GM23338 (cell line): ENCODE data around the gene PPP1CA. TPM values are rescaled to one million over a fixed set of nuclear protein-coding genes. Genes with fewer than 3 reads are reported as not detected.

Source experiments
- ATAC-seq: fragments of 200-7000 bp; cut with Tn5 transposase; 3 replicates; pipeline ENCODE4 v1.9.1; 2020
- DNase-seq: peaks from one replicate; pipeline ENCODE4 v3.0.0-alpha.2; 2015; ENCODE audit warnings: low spot score
- H2AFZ ChIP-seq: fragments of 200-600 bp; sonication (generic); 2 replicates; pipeline ENCODE4 v1.8.0; 2016; ENCODE audit warnings: antibody characterized with exemption, mild to moderate bottlenecking, moderate library complexity
- H3F3A ChIP-seq: fragments of 200-600 bp; sonication (generic); replicated peaks from 2 replicates; pipeline ENCODE4 v1.8.0; 2017; ENCODE audit warnings: antibody characterized with exemption, mixed run types, low read depth
- H3K27ac ChIP-seq: fragments of 200-600 bp; sonication (generic); 2 replicates; pipeline ENCODE4 v1.6.1; 2016; ENCODE audit warnings: low read depth
- H3K27me3 ChIP-seq: fragments of 200-600 bp; sonication (generic); 2 replicates; pipeline ENCODE4 v1.8.0; 2016; ENCODE audit warnings: mild to moderate bottlenecking, mixed run types, moderate library complexity; ENCODE audit not compliant: insufficient read depth
- H3K36me3 ChIP-seq: fragments of 200-600 bp; sonication (generic); 2 replicates; pipeline ENCODE4 v1.8.0; 2016; ENCODE audit warnings: mild to moderate bottlenecking; ENCODE audit not compliant: insufficient read depth
- H3K4me1 ChIP-seq: fragments of 200-600 bp; sonication (generic); 2 replicates; pipeline ENCODE4 v1.8.0; 2016; ENCODE audit warnings: mild to moderate bottlenecking, moderate library complexity; ENCODE audit not compliant: insufficient read depth
- H3K4me2 ChIP-seq: fragments of 200-600 bp; sonication (generic); 2 replicates; pipeline ENCODE4 v1.7.1; 2017; ENCODE audit warnings: mixed run types
- H3K4me3 ChIP-seq: fragments of 200-600 bp; sonication (generic); 2 replicates; pipeline ENCODE4 v1.6.1; 2016; ENCODE audit warnings: mixed run types
- H3K79me2 ChIP-seq: fragments of 200-600 bp; sonication (generic); replicated peaks from 2 replicates; pipeline ENCODE4 v1.8.0; 2017; ENCODE audit warnings: mild to moderate bottlenecking; ENCODE audit not compliant: insufficient read depth
- H3K9me2 ChIP-seq: fragments of 200-600 bp; sonication (generic); 2 replicates; pipeline ENCODE4 v1.8.0; 2017; ENCODE audit not compliant: insufficient read depth
- H4K20me1 ChIP-seq: fragments of 200-600 bp; sonication (generic); replicated peaks from 2 replicates; pipeline ENCODE4 v1.8.0; 2017; ENCODE audit warnings: mild to moderate bottlenecking; ENCODE audit not compliant: insufficient read depth
- H3K27ac Mint-ChIP-seq: 2 replicates; pipeline ENCODE4 v1.8.0; 2020; ENCODE audit warnings: inconsistent platforms, mild to moderate bottlenecking, moderate library complexity, mixed read lengths
- H3K27me3 Mint-ChIP-seq: 3 replicates; pipeline ENCODE4 v1.8.0; 2022; ENCODE audit warnings: low read depth, mild to moderate bottlenecking, moderate library complexity, mixed read lengths, inconsistent platforms; ENCODE audit not compliant: insufficient read depth, poor library complexity
- H3K36me3 Mint-ChIP-seq: 3 replicates; pipeline ENCODE4 v1.8.0; 2021; ENCODE audit warnings: low read depth, mild to moderate bottlenecking, inconsistent platforms, moderate library complexity, mixed read lengths
- H3K4me1 Mint-ChIP-seq: 3 replicates; pipeline ENCODE4 v1.8.0; 2020; ENCODE audit warnings: mild to moderate bottlenecking, inconsistent platforms, mixed read lengths
- H3K4me3 Mint-ChIP-seq: 3 replicates; pipeline ENCODE4 v1.8.0; 2021; ENCODE audit warnings: moderate library complexity, mild to moderate bottlenecking, inconsistent platforms, mixed read lengths
- H3K9me3 Mint-ChIP-seq: 3 replicates; pipeline ENCODE4 v1.8.0; 2020; ENCODE audit warnings: moderate library complexity, mild to moderate bottlenecking, inconsistent platforms, mixed read lengths
- EZH2phosphoT487 ChIP-seq: fragments of 200-600 bp; sonication (generic); IDR thresholded peaks from one replicate; pipeline ENCODE4 v1.8.1; 2018; ENCODE audit warnings: antibody characterized with exemption; ENCODE audit not compliant: unreplicated experiment
- JUNB ChIP-seq: IDR thresholded peaks from one replicate; pipeline ENCODE4 v1.6.1; 2016; ENCODE audit warnings: antibody characterized with exemption; ENCODE audit not compliant: unreplicated experiment
- ZNF331 ChIP-seq: fragments of 250-450 bp; sonication (Bioruptor Pico); IDR thresholded peaks from 2 replicates; pipeline ENCODE4 v1.5.0; 2020; ENCODE audit warnings: low read depth, mild to moderate bottlenecking, moderate library complexity
- polyA plus RNA-seq: library from polyadenylated mRNA; unstranded; fragments of >200 nt; fragmentation: Nextera tagmentation; extraction: Ambion mirVana; gene quantifications from 2 replicates; pipeline ENCODE4 v1.2.1, GENCODE V29; 2016
- total RNA-seq: library from RNA; depleted of rRNA; stranded (reverse); fragments of >200 nt; shearing (Covaris generic); gene quantifications from 2 replicates; pipeline ENCODE4 v1.2.3, GENCODE V29; 2014
- TF ChIP-seq, protein P1 (sequence below), 2 experiments: fragments of 200-600 bp in 1 of 2; sonication (generic) in 1 of 2; conservative IDR thresholded peaks; 2 replicates each; pipeline versions ENCODE4 v1.5.1 to v1.6.1; 2016 to 2017; ENCODE audit warnings: antibody characterized with exemption in 2 of 2, low read depth in 2 of 2, mild to moderate bottlenecking in 2 of 2, moderate library complexity in 1 of 2
- TF ChIP-seq, protein P2 (sequence below): IDR thresholded peaks from 2 replicates; pipeline ENCODE4 v1.6.1; 2016; ENCODE audit warnings: antibody characterized with exemption
- TF ChIP-seq, protein P3 (sequence below): IDR thresholded peaks from one replicate; pipeline ENCODE4 v1.6.1; 2018; ENCODE audit warnings: antibody characterized with exemption; ENCODE audit not compliant: unreplicated experiment

The PPP1CA gene
- total and polyA plus RNA-seq, 2 experiments from 2014 or later, result 217 to 237 TPM

DNA sequence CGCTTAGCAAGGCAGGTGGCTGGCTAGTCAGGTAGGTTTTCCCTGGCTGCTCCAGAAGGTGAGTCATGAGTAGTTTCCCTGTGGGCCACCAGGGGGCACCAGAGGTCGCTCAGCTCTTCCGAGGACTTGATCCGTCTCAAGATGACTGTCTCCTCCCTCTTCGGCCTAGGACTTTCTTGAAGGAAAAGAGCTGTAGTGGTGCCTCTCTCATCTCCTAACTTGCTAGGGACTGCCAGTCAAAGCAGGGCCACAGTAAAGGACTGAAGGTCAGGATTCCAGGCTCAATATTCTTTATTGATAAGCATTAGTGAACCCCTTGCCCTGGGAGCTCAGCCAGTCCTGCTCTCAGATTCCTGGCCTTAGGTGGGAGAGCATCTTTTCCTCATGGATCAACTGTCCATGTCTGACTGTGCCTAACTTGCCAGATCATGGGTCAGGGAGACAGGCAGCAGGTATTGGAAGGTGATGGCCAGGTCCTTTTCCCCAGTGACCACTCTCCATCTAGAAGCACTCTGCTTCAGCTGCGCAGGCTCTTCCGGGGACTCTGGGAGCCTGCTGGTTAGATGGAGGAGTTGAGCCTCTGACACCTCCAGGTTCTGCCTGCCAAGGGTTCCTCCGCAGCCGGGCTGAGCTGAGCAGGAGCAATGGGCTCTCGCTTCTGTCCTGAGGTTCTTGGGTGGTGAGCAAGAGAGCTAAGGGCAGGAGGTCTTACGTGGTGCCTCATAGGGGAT lies 50.2 kb downstream of the PPP1CA start:
- Mint-ChIP-seq H3K27me3 (peaks cover 17% of the 10 kb centered on the region), H3K4me3 (peak overlapping the region; percentile 46; the same call in 2 of the 3 replicates), H3K9me3 (no peaks in the 10 kb centered on the region; the same call in 2 of the 3 replicates), H3K36me3 (no peaks in the 10 kb centered on the region), H3K4me1 (peaks cover 26% of the 10 kb centered on the region), H3K27ac (no peak overlapping the region)
- no peak for TF ChIP-seq EZH2phosphoT487
- TF ChIP-seq, protein P1, sequence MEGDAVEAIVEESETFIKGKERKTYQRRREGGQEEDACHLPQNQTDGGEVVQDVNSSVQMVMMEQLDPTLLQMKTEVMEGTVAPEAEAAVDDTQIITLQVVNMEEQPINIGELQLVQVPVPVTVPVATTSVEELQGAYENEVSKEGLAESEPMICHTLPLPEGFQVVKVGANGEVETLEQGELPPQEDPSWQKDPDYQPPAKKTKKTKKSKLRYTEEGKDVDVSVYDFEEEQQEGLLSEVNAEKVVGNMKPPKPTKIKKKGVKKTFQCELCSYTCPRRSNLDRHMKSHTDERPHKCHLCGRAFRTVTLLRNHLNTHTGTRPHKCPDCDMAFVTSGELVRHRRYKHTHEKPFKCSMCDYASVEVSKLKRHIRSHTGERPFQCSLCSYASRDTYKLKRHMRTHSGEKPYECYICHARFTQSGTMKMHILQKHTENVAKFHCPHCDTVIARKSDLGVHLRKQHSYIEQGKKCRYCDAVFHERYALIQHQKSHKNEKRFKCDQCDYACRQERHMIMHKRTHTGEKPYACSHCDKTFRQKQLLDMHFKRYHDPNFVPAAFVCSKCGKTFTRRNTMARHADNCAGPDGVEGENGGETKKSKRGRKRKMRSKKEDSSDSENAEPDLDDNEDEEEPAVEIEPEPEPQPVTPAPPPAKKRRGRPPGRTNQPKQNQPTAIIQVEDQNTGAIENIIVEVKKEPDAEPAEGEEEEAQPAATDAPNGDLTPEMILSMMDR (conservative IDR thresholded peaks at IDR 0.05; ENCODE audit: low read depth in 2 of 2), result peak; percentile 85 to 91
- TF ChIP-seq, protein P2, sequence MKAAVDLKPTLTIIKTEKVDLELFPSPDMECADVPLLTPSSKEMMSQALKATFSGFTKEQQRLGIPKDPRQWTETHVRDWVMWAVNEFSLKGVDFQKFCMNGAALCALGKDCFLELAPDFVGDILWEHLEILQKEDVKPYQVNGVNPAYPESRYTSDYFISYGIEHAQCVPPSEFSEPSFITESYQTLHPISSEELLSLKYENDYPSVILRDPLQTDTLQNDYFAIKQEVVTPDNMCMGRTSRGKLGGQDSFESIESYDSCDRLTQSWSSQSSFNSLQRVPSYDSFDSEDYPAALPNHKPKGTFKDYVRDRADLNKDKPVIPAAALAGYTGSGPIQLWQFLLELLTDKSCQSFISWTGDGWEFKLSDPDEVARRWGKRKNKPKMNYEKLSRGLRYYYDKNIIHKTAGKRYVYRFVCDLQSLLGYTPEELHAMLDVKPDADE, result no peak
- H3K36me3 ChIP-seq, result no peaks in the 10 kb centered on the region
- no peak overlapping the region for H3K4me2 ChIP-seq
- no peaks in the 10 kb centered on the region for H3K79me2 ChIP-seq
- H3K27me3 ChIP-seq, result no peaks in the 10 kb centered on the region
- H3K27ac ChIP-seq, result no peak overlapping the region
- H4K20me1 ChIP-seq, result no peaks in the 10 kb centered on the region; the same call in 1 of the 2 replicates
- ATAC-seq, result peak; percentile 29
- H3K4me3 ChIP-seq, result no peak overlapping the region
- peaks cover 9% of the 10 kb centered on the region for H3K4me1 ChIP-seq
- DNase-seq, result peak; percentile 90
- no peak overlapping the region for H2AFZ ChIP-seq
- H3F3A ChIP-seq, result 0 out of 2 replicates have a peak, but pooled peaks cover 14% of the 10 kb centered on the region
- H3K9me2 ChIP-seq, result no peaks in the 10 kb centered on the region

DNA sequence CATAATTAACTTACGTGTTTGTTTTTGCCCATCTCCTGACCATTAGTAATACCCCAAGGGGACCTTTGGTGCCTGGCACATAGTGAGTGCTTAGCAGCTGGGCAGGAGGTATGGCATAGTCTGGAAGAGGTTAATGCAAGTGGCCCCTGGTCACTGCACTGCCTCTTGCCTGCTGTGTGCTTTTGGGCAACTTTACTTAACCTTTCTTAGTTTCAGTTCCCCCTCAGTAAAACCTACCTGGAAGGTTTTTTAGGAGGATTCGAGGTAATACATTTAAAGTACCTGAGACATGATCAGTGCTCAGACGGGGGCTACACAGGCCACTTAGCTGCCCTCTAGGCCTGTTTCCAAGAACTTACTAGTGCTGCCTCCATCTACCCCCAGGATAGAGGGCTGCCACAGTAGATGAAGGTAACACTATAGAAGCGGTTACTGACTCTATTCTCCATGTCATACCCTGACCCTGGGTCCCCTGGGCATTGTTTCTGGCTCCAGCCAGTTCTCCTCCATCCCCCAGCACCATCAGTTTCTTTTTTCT lies 51.7 kb downstream of the PPP1CA start:
- Histone ChIP-seq H3K27me3 (no peaks in the 10 kb centered on the region), H4K20me1 (no peaks in the 10 kb centered on the region; the same call in 1 of the 2 replicates), H3F3A (0 out of 2 replicates have a peak, but pooled peaks cover 14% of the 10 kb centered on the region), H3K4me1 (peaks cover 9% of the 10 kb centered on the region), H3K79me2 (no peaks in the 10 kb centered on the region), H3K9me2 (no peaks in the 10 kb centered on the region), H3K36me3 (no peaks in the 10 kb centered on the region), H3K4me3 (no peak overlapping the region), H3K4me2 (no peak overlapping the region), H2AFZ (no peak overlapping the region), H3K27ac (no peak overlapping the region)
- Mint-ChIP-seq H3K9me3 (no peaks in the 10 kb centered on the region; the same call in 2 of the 3 replicates), H3K27ac (no peak overlapping the region), H3K4me1 (peaks cover 28% of the 10 kb centered on the region), H3K36me3 (no peaks in the 10 kb centered on the region), H3K4me3 (no peak overlapping the region; the same call in 2 of the 3 replicates), H3K27me3 (peaks cover 12% of the 10 kb centered on the region)
- ATAC-seq (no peak), DNase-seq (no peak)
- no peak for TF ChIP-seq ZNF331
- TF ChIP-seq, protein P3, sequence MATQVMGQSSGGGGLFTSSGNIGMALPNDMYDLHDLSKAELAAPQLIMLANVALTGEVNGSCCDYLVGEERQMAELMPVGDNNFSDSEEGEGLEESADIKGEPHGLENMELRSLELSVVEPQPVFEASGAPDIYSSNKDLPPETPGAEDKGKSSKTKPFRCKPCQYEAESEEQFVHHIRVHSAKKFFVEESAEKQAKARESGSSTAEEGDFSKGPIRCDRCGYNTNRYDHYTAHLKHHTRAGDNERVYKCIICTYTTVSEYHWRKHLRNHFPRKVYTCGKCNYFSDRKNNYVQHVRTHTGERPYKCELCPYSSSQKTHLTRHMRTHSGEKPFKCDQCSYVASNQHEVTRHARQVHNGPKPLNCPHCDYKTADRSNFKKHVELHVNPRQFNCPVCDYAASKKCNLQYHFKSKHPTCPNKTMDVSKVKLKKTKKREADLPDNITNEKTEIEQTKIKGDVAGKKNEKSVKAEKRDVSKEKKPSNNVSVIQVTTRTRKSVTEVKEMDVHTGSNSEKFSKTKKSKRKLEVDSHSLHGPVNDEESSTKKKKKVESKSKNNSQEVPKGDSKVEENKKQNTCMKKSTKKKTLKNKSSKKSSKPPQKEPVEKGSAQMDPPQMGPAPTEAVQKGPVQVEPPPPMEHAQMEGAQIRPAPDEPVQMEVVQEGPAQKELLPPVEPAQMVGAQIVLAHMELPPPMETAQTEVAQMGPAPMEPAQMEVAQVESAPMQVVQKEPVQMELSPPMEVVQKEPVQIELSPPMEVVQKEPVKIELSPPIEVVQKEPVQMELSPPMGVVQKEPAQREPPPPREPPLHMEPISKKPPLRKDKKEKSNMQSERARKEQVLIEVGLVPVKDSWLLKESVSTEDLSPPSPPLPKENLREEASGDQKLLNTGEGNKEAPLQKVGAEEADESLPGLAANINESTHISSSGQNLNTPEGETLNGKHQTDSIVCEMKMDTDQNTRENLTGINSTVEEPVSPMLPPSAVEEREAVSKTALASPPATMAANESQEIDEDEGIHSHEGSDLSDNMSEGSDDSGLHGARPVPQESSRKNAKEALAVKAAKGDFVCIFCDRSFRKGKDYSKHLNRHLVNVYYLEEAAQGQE, result no peak
- TF ChIP-seq JUNB, result no peak
- TF ChIP-seq EZH2phosphoT487, result no peak
